Fibroblast of gingiva (primary cell): Measurements from ENCODE around the gene PARP14.
"Not testable (repeated sequence)": the region's sequence is repeated elsewhere in the genome, so short reads cannot be mapped to it uniquely, and the experiment has no call there.

Experiments
- DNase-seq: peaks from one replicate; pipeline ENCODE4 v3.0.0-alpha.2; 2011; ENCODE audit warnings: low read depth

The PARP14 gene

GRCh38 chr3:122680475-122681283 is at the start of gene PARP14:
TSS of gene PARP14 (plus strand) at chr3:122680839. CDS start at chr3:122680884, 45 bp downstream.
- DNase-seq, result peak; percentile 63

GRCh38 chr3:122635789-122636188 is 44.9 kb upstream of the PARP14 start:
- no peak for DNase-seq

GRCh38 chr3:122636697-122637096 is 43.9 kb upstream of the PARP14 start:
- no peak for DNase-seq

GRCh38 chr3:122640437-122640999 is 40.1 kb upstream of the PARP14 start:
- no peak for DNase-seq

- no peak for DNase-seq
Observed at GRCh38 chr3:122642935-122643334, 37.7 kb upstream of the PARP14 start.

GRCh38 chr3:122646146-122646988 is 34.3 kb upstream of the PARP14 start:
- DNase-seq, result no peak

GRCh38 chr3:122651233-122651907 is 29.3 kb upstream of the PARP14 start:
- DNase-seq, result not testable (repeated sequence)

GRCh38 chr3:122651962-122652361 is 28.7 kb upstream of the PARP14 start:
- DNase-seq, result not testable (repeated sequence)

- not testable (repeated sequence) for DNase-seq
Observed at GRCh38 chr3:122658336-122658735, 22.3 kb upstream of the PARP14 start.

GRCh38 chr3:122660297-122660974 is 20.2 kb upstream of the PARP14 start:
- DNase-seq, result no peak

- DNase-seq, result no peak
Observed at GRCh38 chr3:122661633-122662032, 19.0 kb upstream of the PARP14 start.

GRCh38 chr3:122662505-122662904 is 18.1 kb upstream of the PARP14 start:
- no peak for DNase-seq

- no peak for DNase-seq
Observed at GRCh38 chr3:122665226-122665786, 15.3 kb upstream of the PARP14 start.

- no peak for DNase-seq
Observed at GRCh38 chr3:122665881-122666280, 14.8 kb upstream of the PARP14 start.

GRCh38 chr3:122668930-122669730 is 11.5 kb upstream of the PARP14 start:
- no peak for DNase-seq

GRCh38 chr3:122671553-122671952 is 9.1 kb upstream of the PARP14 start:
- DNase-seq, result no peak

- no peak for DNase-seq
Observed at GRCh38 chr3:122674339-122674738, 6.3 kb upstream of the PARP14 start.

- DNase-seq, result no peak
Observed at GRCh38 chr3:122676759-122677158, 3.9 kb upstream of the PARP14 start.

GRCh38 chr3:122677216-122677615 is 3.4 kb upstream of the PARP14 start:
- DNase-seq, result no peak

GRCh38 chr3:122678506-122678905 is 2.1 kb upstream of the PARP14 start:
- DNase-seq, result no peak
